ELF-1 (cell line): ENCODE data around the gene FRMPD4.

Experiments used
- DNase-seq: peaks from one replicate; pipeline ENCODE4 v3.0.0-alpha.2; 2016; ENCODE audit warnings: low read depth, low spot score

The FRMPD4 gene

GRCh38 chrX:12210971-12211370 lies 72.7 kb downstream of the FRMPD4 start:
- DNase-seq, result no peak

GRCh38 chrX:12223650-12224049 lies 85.4 kb downstream of the FRMPD4 start:
- no peak for DNase-seq

DNA sequence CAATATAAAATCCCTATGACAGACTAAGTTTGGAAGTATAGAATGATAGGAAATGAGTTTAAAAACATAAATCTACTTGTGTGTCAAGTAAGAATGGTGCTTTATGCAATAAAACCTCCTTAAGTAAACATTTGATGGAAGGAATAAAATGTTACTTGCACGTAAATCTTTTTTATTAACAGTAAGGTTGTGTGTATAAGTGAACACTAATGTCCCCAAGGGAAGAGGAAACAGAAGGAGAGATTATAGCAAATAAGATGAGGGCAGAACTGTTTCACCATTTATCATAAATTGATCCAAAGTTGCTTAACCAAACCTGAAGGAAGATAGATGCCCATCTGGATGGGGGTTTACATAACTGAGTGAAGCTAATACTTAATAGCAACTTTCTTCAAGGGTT lies 86.8 kb downstream of the FRMPD4 start:
- no peak for DNase-seq

DNA sequence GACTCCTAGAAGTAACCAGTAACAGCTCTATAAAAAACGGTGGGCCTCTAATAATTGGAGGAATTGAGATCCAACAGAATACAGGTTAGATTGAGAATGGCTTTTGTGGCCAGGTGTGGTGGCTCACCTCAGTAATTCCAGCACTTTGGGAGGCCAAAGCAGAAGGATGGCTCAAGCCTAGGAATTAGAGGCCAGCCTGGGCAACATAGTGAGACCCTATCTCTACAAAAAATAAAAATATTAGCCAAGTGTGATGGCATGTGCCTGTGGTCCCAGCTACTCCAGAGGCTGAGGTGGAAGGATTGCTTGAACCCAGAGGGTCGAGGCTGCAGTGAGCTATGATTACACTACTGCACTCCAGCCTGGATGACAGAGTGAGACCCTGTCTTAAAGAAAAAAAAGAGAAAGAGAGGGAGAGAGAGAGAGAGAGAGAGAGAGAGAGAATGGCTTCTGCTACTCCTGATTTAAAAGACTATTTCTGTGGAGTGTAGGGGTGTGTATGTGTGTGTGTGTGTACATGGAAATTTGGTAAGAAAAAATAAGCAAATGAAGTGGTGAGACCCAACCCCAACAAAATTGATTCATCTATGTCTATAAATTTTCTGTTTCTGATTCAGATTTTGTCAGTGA lies 89.3 kb downstream of the FRMPD4 start:
- DNase-seq, result no peak

DNA sequence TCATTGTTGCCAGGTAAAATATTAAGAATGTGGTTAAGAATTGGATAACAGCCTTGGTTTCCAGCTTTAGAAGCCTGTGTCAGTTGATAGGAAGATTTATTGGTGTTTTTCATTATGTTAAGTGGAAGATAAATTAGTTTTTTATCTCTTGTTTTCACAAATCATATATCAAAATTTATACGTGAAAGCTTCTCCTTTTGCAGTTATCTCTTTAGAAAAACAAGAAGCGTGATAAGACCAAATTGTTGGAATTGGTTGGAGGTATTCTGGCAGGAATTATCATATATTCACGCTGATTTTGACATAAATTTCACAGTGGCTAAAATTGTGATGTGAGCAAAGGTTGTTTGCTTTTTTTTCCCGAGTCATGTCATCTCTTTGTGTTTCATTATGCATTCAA lies 90.6 kb downstream of the FRMPD4 start:
- DNase-seq, result no peak

DNA sequence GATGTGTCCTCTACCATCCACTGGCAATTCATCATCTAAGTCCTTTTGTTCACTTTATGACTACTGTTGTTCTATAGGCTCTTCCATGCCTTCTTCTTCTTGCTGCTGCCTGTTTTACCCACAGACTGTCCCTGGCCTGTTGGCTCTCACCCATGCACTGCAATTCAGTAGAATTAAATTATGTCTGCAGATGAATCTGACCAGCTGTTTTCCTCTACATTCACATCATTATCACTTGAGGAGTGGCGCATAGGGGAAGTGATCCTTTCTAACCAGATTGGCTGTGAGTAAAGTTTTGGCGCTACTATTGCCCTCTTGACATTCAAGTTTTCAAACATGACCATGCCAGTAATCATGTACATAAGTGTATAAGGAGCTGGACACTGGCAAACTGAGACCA lies 91.7 kb downstream of the FRMPD4 start:
- no peak for DNase-seq

- no peak for DNase-seq
These were observed 96.5 kb downstream of the FRMPD4 start for GRCh38 chrX:12234534-12235329.

DNA sequence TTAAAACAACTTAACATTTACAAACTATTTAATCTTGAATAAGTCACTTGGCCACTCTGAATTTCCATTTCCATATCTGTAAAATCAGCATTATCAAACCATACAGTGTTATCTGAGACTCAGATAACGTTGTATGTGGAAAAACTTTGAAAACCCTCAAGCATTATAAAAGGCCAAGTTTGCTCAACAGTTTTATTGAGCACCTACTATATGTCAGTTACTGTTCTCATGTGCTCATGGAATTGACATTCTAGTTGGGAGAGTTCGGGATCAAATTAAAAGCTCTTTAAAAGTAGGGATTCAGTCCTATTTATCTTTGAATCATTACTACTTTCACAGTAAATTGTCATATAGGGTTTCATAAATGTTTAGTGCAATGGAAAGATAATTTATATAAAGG lies 97.9 kb downstream of the FRMPD4 start:
- no peak for DNase-seq

DNA sequence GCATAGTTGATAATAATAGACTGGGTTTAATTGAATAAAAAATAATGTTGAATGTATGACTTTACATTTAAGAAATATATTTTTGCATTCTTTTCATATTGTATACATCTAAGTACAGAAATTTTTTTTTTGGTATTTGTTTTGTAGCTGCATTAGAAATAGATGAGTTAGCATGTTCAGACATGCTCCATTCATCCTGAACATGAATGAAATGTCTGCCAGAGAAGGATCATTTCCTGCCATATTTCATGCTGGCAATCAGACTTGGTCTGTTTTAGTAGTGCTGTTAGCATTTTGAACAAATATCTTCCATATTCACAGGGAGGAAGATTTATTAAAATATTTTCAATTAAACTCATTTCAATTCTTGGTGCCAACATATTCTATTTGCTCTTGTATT lies 98.9 kb downstream of the FRMPD4 start:
- no peak for DNase-seq

- no peak for DNase-seq
These were observed 99.5 kb downstream of the FRMPD4 start for GRCh38 chrX:12237771-12238170.

DNA sequence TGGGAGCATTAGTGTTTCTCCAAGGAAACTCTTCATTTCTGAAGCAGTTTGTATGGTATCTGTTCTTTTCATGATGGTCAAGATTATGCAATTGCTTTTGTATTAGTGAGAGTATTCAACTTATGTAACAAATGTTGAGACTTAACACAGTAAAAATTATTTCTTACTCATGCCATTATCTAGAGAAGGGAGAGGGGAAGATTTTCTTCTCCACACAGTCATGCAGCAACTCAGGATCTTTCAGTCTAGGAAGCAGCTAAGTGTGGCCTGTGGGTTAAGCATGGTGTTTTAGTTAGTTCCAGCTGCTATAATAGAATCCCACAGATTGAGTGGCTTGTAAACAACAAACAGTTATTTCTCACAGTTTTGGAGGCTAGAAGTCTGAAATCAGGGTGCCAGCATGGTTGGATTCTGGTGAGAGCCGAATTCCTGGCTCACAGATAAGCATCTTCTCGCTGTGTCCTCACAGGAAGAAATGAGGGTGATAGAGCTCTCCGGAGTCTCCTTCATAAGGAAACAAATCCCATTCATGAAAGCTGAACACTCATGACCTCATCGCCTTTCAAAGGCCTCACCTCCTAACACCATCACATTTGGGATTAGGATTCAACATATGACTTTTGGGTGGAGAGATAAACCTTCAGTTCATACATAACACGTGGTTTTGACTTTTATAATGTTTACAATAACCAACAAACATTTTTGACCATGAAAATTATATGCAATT lies 101.2 kb downstream of the FRMPD4 start:
- DNase-seq, result no peak

DNA sequence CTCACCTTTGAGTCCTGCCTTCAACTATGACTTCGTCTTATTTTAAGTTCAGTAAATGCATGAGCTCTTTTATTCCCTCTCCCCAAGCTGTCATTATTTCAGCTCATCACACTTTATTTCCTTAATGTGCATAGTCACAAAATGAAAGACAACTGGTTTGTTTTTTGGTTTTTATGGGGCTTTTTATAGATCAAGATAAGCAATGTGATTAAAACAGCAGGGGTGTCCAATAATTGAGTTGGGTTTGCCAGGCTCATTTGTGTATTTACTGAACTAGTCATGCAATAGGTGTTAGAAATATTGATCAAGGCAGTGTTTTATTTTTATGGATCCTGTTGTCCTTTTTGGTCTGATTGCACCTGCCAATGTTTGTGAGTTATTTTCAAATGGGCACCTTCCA lies 102.2 kb downstream of the FRMPD4 start:
- no peak for DNase-seq

GRCh38 chrX:12241026-12241425 lies 102.8 kb downstream of the FRMPD4 start:
- no peak for DNase-seq

DNA sequence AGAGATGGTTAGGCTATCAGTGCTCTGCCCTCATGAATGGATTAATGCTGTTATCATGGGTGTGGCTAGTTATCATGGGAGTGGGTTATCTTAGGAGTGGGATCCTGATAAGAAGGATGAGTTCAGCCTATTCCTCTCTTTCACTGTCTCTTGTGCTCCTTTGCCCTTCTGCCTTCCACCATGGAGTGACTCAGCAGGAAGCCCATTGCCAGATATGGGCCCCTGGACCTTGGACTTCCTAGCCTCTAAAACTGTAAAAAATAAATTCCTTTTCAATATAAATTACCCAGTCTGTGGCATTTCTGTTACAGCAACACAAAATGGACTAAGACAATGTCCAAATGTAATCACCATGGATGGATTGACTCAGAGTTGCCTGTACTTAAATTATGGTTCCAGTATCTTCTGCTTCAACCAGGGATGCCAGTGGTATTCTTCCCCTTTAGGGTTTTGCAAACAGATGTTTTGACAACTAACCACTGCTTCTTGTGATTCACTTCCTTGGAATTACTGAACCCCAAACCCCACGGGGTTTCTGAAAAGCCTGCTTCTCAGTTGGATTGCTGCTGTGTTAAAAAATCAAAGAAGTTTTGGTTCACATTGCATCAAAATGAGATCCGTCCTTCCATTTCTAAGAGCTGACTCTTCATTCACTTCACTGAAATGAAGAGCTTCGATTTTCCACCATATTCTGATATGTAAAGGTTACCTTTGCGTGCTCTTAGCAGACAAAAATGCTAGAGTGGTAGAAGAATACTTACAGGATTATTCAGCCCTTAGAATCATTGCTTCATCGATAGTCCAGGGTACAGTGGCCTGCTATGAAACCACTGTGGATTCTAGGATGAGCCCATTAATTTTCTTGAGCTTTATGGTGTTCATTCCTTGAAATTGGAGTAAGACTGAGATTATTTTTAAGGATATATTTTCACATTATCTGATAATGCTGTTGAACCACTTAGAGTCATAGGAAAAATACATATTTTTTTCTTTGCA lies 107.7 kb downstream of the FRMPD4 start:
- DNase-seq, result no peak

GRCh38 chrX:12249997-12250396 lies 111.7 kb downstream of the FRMPD4 start:
- DNase-seq, result no peak

GRCh38 chrX:12263211-12263610 lies 124.9 kb downstream of the FRMPD4 start:
- DNase-seq, result no peak

- no peak for DNase-seq
These were observed 131.2 kb downstream of the FRMPD4 start for GRCh38 chrX:12269484-12269883.

- no peak for DNase-seq
These were observed 139.9 kb downstream of the FRMPD4 start for GRCh38 chrX:12278151-12278550.

- DNase-seq, result no peak
These were observed 144.7 kb downstream of the FRMPD4 start for GRCh38 chrX:12282991-12283390.

GRCh38 chrX:12292996-12293765 lies 154.9 kb downstream of the FRMPD4 start:
- DNase-seq, result no peak

GRCh38 chrX:12297353-12297752 lies 159.1 kb downstream of the FRMPD4 start:
- no peak for DNase-seq
